Measurements from ENCODE around the gene NOP9.
A peak's percentile ranks its signal among the peaks of the same experiment; 100 is the strongest.

NOP9 gene

DNA sequence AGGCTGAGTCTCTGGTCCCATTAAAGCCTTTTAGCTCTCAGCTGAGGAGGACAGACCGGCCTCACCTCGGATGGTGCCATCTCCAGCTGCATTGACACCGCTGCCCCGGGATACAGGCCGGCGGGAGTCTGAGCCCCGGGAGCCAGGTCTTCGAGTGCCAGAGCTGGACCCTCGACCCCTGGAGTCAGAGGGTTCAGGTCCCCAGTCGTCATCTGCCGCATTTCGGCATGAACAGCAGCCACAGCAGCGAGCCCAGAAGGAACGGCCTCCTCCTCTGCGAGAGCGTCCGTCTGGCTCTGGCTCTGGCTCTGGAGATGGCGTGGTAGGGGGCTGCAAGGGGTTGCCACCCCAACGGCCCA is 37.7 kb upstream of the NOP9 start:
- H3K4me3 ChIP-seq (ENCODE audit: low read length), result no peak overlapping the region
- no peak for DNase-seq (ENCODE audit: low read depth, low spot score)

- H3K4me3 ChIP-seq (ENCODE audit: low read length), result no peak within 1 kb of the TSS
- no peak for DNase-seq (ENCODE audit: low read depth, low spot score)
Measured at GRCh38 chr14:24262821-24263733, 36.6 kb upstream of the NOP9 start, which contains the start of gene TGM1. Gene TGM1 (minus strand): TSS chr14:24263177. CDS start chr14:24262352, 825 bp downstream.

GRCh38 chr14:24263848-24264247 is 35.8 kb upstream of the NOP9 start:
- H3K4me3 ChIP-seq (ENCODE audit: low read length), result no peak overlapping the region
- DNase-seq (ENCODE audit: low read depth, low spot score), result no peak

- no peak overlapping the region for H3K4me3 ChIP-seq (ENCODE audit: low read length)
- DNase-seq (ENCODE audit: low read depth, low spot score), result no peak
Measured at GRCh38 chr14:24264298-24264697, 35.4 kb upstream of the NOP9 start.

- no peak for DNase-seq (ENCODE audit: low read depth, low spot score)
- H3K4me3 ChIP-seq (ENCODE audit: low read length), result no peak overlapping the region
Measured at GRCh38 chr14:24266344-24267244, 33.1 kb upstream of the NOP9 start.

DNA sequence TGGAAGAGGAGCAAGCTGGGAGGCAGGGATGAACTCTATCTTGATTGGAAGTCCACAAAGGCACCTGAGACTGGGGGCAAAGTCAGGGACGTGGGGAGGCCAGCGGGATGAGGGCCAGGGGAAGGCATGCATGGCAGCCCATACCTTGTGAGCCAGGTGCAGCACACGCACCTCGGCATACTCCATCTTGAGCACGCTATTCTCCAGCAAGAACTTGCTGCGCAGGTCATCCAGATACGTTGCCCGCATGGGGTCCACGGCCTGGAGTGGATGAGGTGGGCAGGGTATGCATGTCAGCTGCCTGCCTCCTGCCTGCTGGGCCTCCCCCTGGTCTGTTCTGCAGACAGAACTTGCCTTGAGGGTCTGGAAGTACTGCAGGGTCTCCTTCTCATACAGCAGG is 32.1 kb upstream of the NOP9 start:
- H3K4me3 ChIP-seq (ENCODE audit: low read length), result no peak overlapping the region
- no peak for DNase-seq (ENCODE audit: low read depth, low spot score)

GRCh38 chr14:24268225-24268624 is 31.4 kb upstream of the NOP9 start:
- H3K4me3 ChIP-seq (ENCODE audit: low read length), result no peak overlapping the region
- DNase-seq (ENCODE audit: low read depth, low spot score), result no peak

GRCh38 chr14:24269368-24269767 is 30.3 kb upstream of the NOP9 start:
- no peak for DNase-seq (ENCODE audit: low read depth, low spot score)

DNA sequence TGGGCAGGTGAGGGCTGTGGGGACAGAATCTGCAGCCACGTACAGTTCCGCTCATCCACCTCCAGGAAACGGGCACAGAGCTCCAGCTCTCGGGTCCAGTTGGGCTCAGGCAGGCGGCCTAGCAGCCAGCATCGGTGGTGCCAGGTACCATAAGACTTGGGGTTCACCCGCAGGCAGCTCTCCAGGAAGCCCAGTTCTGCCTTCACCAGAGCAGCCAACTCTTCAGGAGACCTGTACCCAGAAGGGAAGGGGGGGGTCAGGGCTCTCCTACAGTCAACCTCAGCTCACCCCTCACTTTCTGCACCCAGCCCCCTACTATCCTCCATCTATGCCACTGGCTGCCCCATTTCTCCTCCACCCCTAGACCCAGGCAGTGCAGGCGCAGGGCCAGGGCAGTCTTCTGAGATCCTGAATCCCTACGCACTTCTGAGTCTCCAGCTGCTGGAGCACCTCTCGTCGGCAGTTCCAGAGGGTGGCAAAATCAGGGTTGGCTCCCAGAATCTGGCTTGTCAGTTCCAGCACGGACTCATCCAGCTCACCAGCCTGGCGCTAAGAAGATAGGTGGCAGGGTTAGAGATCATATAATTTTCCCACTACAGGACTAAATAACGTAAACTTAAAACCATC is 29.6 kb upstream of the NOP9 start:
- no peak for DNase-seq (ENCODE audit: low read depth, low spot score)
- no peak overlapping the region for H3K4me3 ChIP-seq (ENCODE audit: low read length)

More at GRCh38 chr14:24269368-24269767, 30.3 kb upstream of the NOP9 start:
- no peak overlapping the region for H3K4me3 ChIP-seq (ENCODE audit: low read length)

- DNase-seq (ENCODE audit: low read depth, low spot score), result no peak
- peak overlapping the region; percentile 74 for H3K4me3 ChIP-seq (ENCODE audit: low read length)
Measured at GRCh38 chr14:24270537-24271133, 29.0 kb upstream of the NOP9 start.

GRCh38 chr14:24271134-24271833 is 28.4 kb upstream of the NOP9 start, which contains the start of gene RABGGTA:
Gene RABGGTA (minus strand): TSS chr14:24271597. CDS start chr14:24271115, 482 bp downstream.
- peak within 1 kb of the TSS; percentile 74 for H3K4me3 ChIP-seq (ENCODE audit: low read length)
- peak; percentile 89 for DNase-seq (ENCODE audit: low read depth, low spot score)

DNA sequence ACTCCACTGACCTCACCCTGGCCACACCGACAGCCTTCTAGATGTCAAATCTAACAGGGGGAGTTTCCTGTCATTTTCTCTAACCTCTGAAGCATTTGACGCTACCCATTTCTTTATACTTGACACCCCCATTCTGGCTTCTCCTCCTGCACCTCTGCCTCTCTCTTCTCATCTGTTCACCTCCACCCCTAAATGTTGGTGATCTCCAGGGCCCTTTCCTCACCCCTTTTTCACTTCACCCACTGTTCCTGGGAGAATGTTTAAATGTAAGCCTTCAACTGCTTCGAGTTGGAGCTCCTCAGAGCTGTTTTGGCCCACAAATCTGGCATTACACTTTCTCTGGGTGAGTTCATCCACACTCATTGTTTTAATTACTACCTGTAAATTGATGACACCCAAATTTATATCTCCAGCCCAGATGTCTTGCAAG is 27.8 kb upstream of the NOP9 start:
- no peak for DNase-seq (ENCODE audit: low read depth, low spot score)
- H3K4me3 ChIP-seq (ENCODE audit: low read length), result peak overlapping the region; percentile 74

DNA sequence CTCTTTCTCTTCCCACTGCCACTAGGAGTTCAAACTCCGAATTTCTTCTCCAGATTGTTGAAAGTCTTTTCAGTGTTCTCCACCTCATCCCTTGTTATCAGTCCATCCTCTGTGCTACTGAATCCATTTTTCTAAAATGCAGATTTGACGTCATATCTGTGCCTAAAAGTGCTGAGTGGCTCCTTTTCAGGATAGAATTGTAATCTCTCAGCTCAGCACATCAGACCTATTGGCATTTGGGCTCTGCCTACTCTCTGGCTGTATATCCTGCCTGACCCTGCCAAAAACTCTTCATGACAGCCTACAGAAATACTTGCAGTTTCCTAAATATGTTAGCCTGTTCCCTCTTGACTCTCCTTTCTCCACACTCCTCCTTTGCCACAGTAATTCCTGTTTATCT is 27.2 kb upstream of the NOP9 start:
- DNase-seq (ENCODE audit: low read depth, low spot score), result no peak
- no peak overlapping the region for H3K4me3 ChIP-seq (ENCODE audit: low read length)

- DNase-seq (ENCODE audit: low read depth, low spot score), result no peak
- H3K4me3 ChIP-seq (ENCODE audit: low read length), result no peak overlapping the region
Measured at GRCh38 chr14:24273422-24273998, 26.1 kb upstream of the NOP9 start.

DNA sequence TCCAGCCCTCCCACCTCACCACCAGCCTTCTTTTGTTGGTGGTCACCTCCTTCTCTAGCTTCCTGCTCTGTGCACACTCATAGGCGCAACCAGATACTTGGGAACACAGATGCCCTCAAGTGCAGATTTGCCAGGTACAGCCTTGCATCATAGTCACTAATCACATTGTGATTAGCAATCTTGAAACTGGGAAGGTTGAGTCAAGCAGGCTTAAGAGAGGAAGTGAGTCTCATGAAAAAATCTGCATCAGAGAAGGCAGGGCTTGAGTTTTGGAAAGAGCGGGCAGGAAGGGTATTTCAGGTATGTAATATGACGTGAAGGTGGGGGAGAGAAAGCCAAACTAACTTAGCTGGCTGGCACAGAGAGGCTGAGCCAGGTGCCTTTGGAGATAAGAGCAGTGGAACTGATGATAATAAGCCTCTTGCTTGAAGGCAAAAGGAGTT is 25.5 kb upstream of the NOP9 start:
- H3K4me3 ChIP-seq (ENCODE audit: low read length), result no peak overlapping the region
- DNase-seq (ENCODE audit: low read depth, low spot score), result no peak

- no peak overlapping the region for H3K4me3 ChIP-seq (ENCODE audit: low read length)
- no peak for DNase-seq (ENCODE audit: low read depth, low spot score)
Measured at GRCh38 chr14:24277071-24277470, 22.6 kb upstream of the NOP9 start.

DNA sequence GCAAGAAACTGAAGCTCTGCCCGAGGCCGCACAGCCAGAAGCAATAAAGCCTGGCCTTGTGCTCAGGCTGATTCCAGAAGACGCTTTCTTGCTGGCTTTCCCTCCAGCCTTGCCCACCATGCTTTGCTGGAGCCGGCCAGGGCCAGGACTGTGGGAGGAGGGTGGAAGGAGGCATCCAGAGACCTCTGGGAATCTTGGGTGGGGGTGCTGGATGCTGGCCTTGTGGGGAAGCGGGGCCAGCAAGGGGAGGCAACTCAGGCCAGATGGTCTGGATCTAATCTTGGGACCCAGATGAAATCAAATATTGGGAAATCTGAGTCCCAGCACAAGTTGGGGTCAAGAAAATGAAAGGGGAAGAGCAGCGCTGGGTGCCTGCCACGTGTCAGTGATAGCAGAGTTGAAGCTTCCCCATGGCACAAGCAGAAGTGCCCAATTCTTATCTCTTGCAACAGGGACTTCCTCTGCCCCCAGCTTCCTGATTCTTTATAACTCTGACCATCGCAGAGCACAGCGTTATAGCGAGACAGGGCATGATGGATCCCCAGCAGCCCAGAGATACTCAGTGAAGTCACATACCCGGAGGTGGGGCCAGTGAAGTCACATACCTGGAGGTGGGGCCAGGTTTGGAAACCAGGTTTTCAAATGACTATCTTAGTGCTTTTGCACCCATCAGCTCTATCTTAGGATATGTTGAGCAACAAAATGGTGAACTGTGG is 21.9 kb upstream of the NOP9 start:
- no peak for DNase-seq (ENCODE audit: low read depth, low spot score)
- H3K4me3 ChIP-seq (ENCODE audit: low read length), result no peak overlapping the region
